SK-N-SH (cell line): ENCODE data around the gene AOAH. TPM values are rescaled to one million over a fixed set of nuclear protein-coding genes. Genes with fewer than 3 reads are reported as not detected.

Source experiments
- CTCF ChIA-PET: fragments of 300-600, 350-600 bp; formaldehyde crosslinking; extraction: SDS; loops from one replicate; lab custom pipeline; 2021; lab: Yijun Ruan, JAX
- POLR2A ChIA-PET: fragments of 350-600 bp; sonication (Branson Sonifier 250); formaldehyde crosslinking; extraction: SDS; loops from one replicate; lab custom pipeline; 2020; ENCODE audit warnings: antibody characterized with exemption, inconsistent platforms; lab: Yijun Ruan, JAX
- DNase-seq: peaks from one replicate; pipeline ENCODE4 v3.0.0; 2012
- H2AFZ ChIP-seq: fragments of 200-600 bp; sonication (generic); 2 replicates; pipeline ENCODE4 v1.8.1; 2016; ENCODE audit warnings: antibody characterized with exemption, mild to moderate bottlenecking, low read depth
- H3F3A ChIP-seq: fragments of 200-600 bp; sonication (generic); replicated peaks from 2 replicates; pipeline ENCODE3; 2016; ENCODE audit warnings: antibody characterized with exemption, mild to moderate bottlenecking; ENCODE audit not compliant: insufficient read depth
- H3K27ac ChIP-seq, 2 experiments: fragments of 200-500 bp in 1 of 2; fragments of 200-600 bp in 1 of 2; sonication (Bioruptor generic) in 1 of 2; sonication (generic), shearing (Covaris generic) in 1 of 2; 2 replicates each; pipeline versions ENCODE4 v1.5.1 to v1.6.1; 2014 to 2016; ENCODE audit warnings: low read depth in 2 of 2, inconsistent platforms in 1 of 2, low read length in 1 of 2, mild to moderate bottlenecking in 1 of 2, mixed read lengths in 1 of 2
- H3K27me3 ChIP-seq: fragments of 200-600 bp; sonication (generic), shearing (Covaris generic); 2 replicates; pipeline ENCODE4 v1.6.1; 2016; ENCODE audit warnings: mixed run types; ENCODE audit not compliant: insufficient read depth
- H3K36me3 ChIP-seq, 2 experiments: fragments of 200-500 bp in 1 of 2; fragments of 200-600 bp in 1 of 2; sonication (Bioruptor generic) in 1 of 2; sonication (generic) in 1 of 2; replicated peaks in 1 of 2; 2 replicates each; pipeline versions ENCODE3 to v1.5.1; 2014 to 2016; ENCODE audit warnings: low read length in 1 of 2, mild to moderate bottlenecking in 1 of 2; ENCODE audit not compliant: insufficient read depth in 2 of 2, control insufficient read depth in 1 of 2
- H3K4me1 ChIP-seq, 2 experiments: fragments of 200-500 bp in 1 of 2; fragments of 200-600 bp in 1 of 2; sonication (Bioruptor generic) in 1 of 2; sonication (generic), shearing (Covaris generic) in 1 of 2; 2 replicates each; pipeline versions ENCODE4 v1.5.1 to v1.6.1; 2014 to 2016; ENCODE audit warnings: low read depth in 1 of 2, low read length in 1 of 2, mixed run types in 1 of 2; ENCODE audit not compliant: insufficient read depth in 2 of 2, control insufficient read depth in 1 of 2
- H3K4me2 ChIP-seq: fragments of 200-600 bp; sonication (generic), shearing (Covaris generic); 2 replicates; pipeline ENCODE4 v1.6.1; 2017; ENCODE audit warnings: mixed run types
- H3K4me3 ChIP-seq, 2 experiments: fragments of 200-500 bp in 1 of 2; fragments of 200-600 bp in 1 of 2; sonication (Bioruptor generic) in 1 of 2; sonication (generic), shearing (Covaris generic) in 1 of 2; 2 replicates each; pipeline versions ENCODE4 v1.5.1 to v1.8.1; 2014 to 2016; ENCODE audit warnings: low read depth in 2 of 2, inconsistent platforms in 1 of 2, low read length in 1 of 2, mild to moderate bottlenecking in 1 of 2, mixed read lengths in 1 of 2, moderate library complexity in 1 of 2
- H3K79me2 ChIP-seq: fragments of 200-600 bp; sonication (generic); 2 replicates; pipeline ENCODE4 v1.8.1; 2017; ENCODE audit warnings: mild to moderate bottlenecking; ENCODE audit not compliant: insufficient read depth
- H3K9ac ChIP-seq: fragments of 200-600 bp; sonication (generic); 2 replicates; pipeline ENCODE4 v1.6.1; 2017; ENCODE audit warnings: mixed run types
- H3K9me2 ChIP-seq: fragments of 200-600 bp; sonication (generic); 2 replicates; pipeline ENCODE4 v1.6.1; 2017; ENCODE audit warnings: mixed run types
- H3K9me3 ChIP-seq: fragments of 200-600 bp; sonication (generic); 2 replicates; pipeline ENCODE4 v1.6.1; 2017; ENCODE audit warnings: mixed run types, mild to moderate bottlenecking, moderate library complexity
- H4K20me1 ChIP-seq: fragments of 200-600 bp; sonication (generic); 2 replicates; pipeline ENCODE4 v1.6.1; 2017; ENCODE audit warnings: mild to moderate bottlenecking, mixed run types; ENCODE audit not compliant: insufficient read depth
- EP300 ChIP-seq, 2 experiments: IDR thresholded peaks; 2 replicates each; pipeline versions ENCODE4 v1.4.0 to v1.6.1; 2012; ENCODE audit warnings: borderline replicate concordance in 1 of 2, low read depth in 1 of 2, low read length in 1 of 2
- EZH2phosphoT487 ChIP-seq: fragments of 200-600 bp; sonication (generic); IDR thresholded peaks from 2 replicates; pipeline ENCODE4 v1.6.1; 2017; ENCODE audit warnings: low read depth, mixed run types, mild to moderate bottlenecking, antibody characterized with exemption, moderate library complexity, borderline replicate concordance
- FOSL2 ChIP-seq: IDR thresholded peaks from 2 replicates; pipeline ENCODE4 v1.4.0; 2012; ENCODE audit warnings: low read depth, mild to moderate bottlenecking, moderate library complexity, borderline replicate concordance
- GABPA ChIP-seq: IDR thresholded peaks from 2 replicates; pipeline ENCODE4 v1.4.0; 2012; ENCODE audit warnings: low read depth, mild to moderate bottlenecking
- GATA2 ChIP-seq: sonication (generic); formaldehyde crosslinking; IDR thresholded peaks from 2 replicates; pipeline ENCODE4 v1.5.0; 2020; ENCODE audit warnings: mild to moderate bottlenecking, missing genetic modification reagents
- IRF3 ChIP-seq: fragments of 150-350 bp; IDR thresholded peaks from 2 replicates; pipeline ENCODE4 v1.6.1; 2016; ENCODE audit warnings: mild to moderate bottlenecking, low read depth, low read length
- JUND ChIP-seq: IDR thresholded peaks from 2 replicates; pipeline ENCODE4 v1.4.0; 2012
- MEF2A ChIP-seq: IDR thresholded peaks from 2 replicates; pipeline ENCODE4 v1.4.0; 2012; ENCODE audit warnings: low read depth, borderline replicate concordance
- MXI1 ChIP-seq: IDR thresholded peaks from 2 replicates; pipeline ENCODE4 v1.6.1; 2012; ENCODE audit warnings: mild to moderate bottlenecking, low read depth, low read length, improper control_type of control experiment
- NFIC ChIP-seq: IDR thresholded peaks from 2 replicates; pipeline ENCODE4 v1.4.0; 2012; ENCODE audit warnings: borderline replicate concordance
- POLR2AphosphoS5 ChIP-seq: IDR thresholded peaks from 2 replicates; pipeline ENCODE4 v1.6.1; 2012; ENCODE audit warnings: low read depth, low read length
- RCOR1 ChIP-seq: fragments of 150-350 bp; IDR thresholded peaks from 2 replicates; pipeline ENCODE4 v1.6.1; 2017; ENCODE audit warnings: antibody characterized with exemption, low read length
- RFX5 ChIP-seq: IDR thresholded peaks from 2 replicates; pipeline ENCODE4 v1.6.1; 2012; ENCODE audit warnings: mild to moderate bottlenecking, improper control_type of control experiment, low read length
- RXRA ChIP-seq: IDR thresholded peaks from 2 replicates; pipeline ENCODE4 v1.4.0; 2012; ENCODE audit warnings: low read depth, mild to moderate bottlenecking, borderline replicate concordance
- SIN3A ChIP-seq: IDR thresholded peaks from 2 replicates; pipeline ENCODE4 v1.6.1; 2012; ENCODE audit warnings: low read depth, mild to moderate bottlenecking, low read length, moderate library complexity, borderline replicate concordance
- TAF1 ChIP-seq: IDR thresholded peaks from 2 replicates; pipeline ENCODE4 v1.6.1; 2012; ENCODE audit warnings: low read depth, mild to moderate bottlenecking, low read length, moderate library complexity, borderline replicate concordance
- TCF12 ChIP-seq: IDR thresholded peaks from 2 replicates; pipeline ENCODE4 v1.4.0; 2012
- WGBS: methylation state at CpG from one replicate; pipeline ENCODE4 v1.1.6; 2017; ENCODE audit warnings: low lambda C conversion rate; 5-methylcytosine and 5-hydroxymethylcytosine counted together
- polyA plus RNA-seq, 3 experiments: library from polyadenylated mRNA; depleted of rRNA; stranded (reverse); fragments of >200 nt; gene quantifications; 2 replicates each; pipeline ENCODE4 v1.2.3, GENCODE V29; 2012
- TF ChIP-seq, protein P1 (sequence below): fragments of 200-600 bp; sonication (generic); IDR thresholded peaks from 2 replicates; pipeline ENCODE4 v1.6.1; 2017; ENCODE audit warnings: antibody characterized with exemption, mild to moderate bottlenecking, moderate library complexity
- TF ChIP-seq, protein P2 (sequence below): IDR thresholded peaks from 2 replicates; pipeline ENCODE4; 2012

The AOAH gene
- polyA plus RNA-seq, 1 of the 3 experiments (the other 2 are of a cell fraction), result not detected

- TF ChIP-seq, protein P1, sequence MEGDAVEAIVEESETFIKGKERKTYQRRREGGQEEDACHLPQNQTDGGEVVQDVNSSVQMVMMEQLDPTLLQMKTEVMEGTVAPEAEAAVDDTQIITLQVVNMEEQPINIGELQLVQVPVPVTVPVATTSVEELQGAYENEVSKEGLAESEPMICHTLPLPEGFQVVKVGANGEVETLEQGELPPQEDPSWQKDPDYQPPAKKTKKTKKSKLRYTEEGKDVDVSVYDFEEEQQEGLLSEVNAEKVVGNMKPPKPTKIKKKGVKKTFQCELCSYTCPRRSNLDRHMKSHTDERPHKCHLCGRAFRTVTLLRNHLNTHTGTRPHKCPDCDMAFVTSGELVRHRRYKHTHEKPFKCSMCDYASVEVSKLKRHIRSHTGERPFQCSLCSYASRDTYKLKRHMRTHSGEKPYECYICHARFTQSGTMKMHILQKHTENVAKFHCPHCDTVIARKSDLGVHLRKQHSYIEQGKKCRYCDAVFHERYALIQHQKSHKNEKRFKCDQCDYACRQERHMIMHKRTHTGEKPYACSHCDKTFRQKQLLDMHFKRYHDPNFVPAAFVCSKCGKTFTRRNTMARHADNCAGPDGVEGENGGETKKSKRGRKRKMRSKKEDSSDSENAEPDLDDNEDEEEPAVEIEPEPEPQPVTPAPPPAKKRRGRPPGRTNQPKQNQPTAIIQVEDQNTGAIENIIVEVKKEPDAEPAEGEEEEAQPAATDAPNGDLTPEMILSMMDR, result no peak
- no peak for TF ChIP-seq TAF1
- TF ChIP-seq FOSL2, result no peak
- no peak for TF ChIP-seq POLR2AphosphoS5
These were observed 31.8 kb downstream of the AOAH start (continued) for GRCh38 chr7:36692456-36692855.

GRCh38 chr7:36691983-36692382, 32.3 kb downstream of the AOAH start:
- no peaks in the 10 kb centered on the region for H3K9me3 ChIP-seq
- 67% methylated on average over 4 of the region's 4 CpGs for WGBS
- no peak overlapping the region for H3K4me3 ChIP-seq
- DNase-seq, result no peak
- H3K79me2 ChIP-seq, result no peaks in the 10 kb centered on the region
- no peaks in the 10 kb centered on the region for H3K9me2 ChIP-seq
- POLR2A ChIA-PET, result no interaction called here
- H3K9ac ChIP-seq, result no peak overlapping the region
- H3K27ac ChIP-seq, result no peak overlapping the region; a peak in 1 of 4 replicates
- no peaks in the 10 kb centered on the region for H3K27me3 ChIP-seq
- no peak overlapping the region for H2AFZ ChIP-seq
- CTCF ChIA-PET, result interaction anchor here (1.5 kb wide), 1 partner anchor 204 kb away, joined by 5 read pairs; no protein-coding TSS in a partner anchor
- TF ChIP-seq RFX5 (no peak), MEF2A (no peak), EZH2phosphoT487 (no peak), TCF12 (no peak), JUND (no peak), FOSL2 (no peak)
- TF ChIP-seq, all 33 proteins: peak for 0
- Histone ChIP-seq H3F3A (no peaks in the 10 kb centered on the region), H3K36me3 (no peaks in the 10 kb centered on the region), H4K20me1 (no peaks in the 10 kb centered on the region), H3K4me2 (no peak overlapping the region), H3K4me1 (peaks cover 0 to 25% of the 10 kb centered on the region in 2 experiments; a peak in 2 of 4 replicates)

DNA sequence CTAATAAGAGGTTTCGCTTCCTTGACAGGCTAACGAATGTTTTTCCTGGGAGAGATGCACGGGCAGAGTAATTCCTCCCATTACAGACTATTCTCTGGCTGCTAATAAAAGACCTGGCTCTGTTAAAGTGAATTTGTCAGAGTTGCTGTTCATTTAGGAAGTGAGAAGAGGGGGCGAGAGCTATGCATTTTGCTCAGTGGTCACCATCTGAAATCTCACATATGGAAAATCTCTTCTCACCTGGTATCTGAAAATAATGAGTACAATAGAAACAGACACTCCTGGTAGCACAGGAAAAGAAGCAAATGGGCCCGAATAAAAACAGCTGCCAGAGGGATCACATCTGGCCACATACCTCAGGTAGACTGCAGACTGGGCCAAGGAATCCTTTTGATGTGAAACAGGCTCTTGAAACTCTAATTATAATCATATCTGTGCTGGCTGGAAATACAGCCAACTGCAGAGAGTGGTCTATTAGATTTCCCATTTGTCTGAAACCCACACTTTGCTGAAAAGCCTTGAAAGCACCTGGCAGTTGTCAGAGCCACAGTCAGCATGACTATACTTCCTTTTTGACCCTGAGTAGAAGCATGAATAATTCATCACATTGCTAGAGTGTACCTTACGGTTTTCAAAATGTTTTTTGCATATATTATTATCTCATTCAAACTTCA, 33.6 kb downstream of the AOAH start:
- no peaks in the 10 kb centered on the region for H3K9me2 ChIP-seq
- no peaks in the 10 kb centered on the region for H3F3A ChIP-seq
- ChIA-PET CTCF (interaction anchor here (1.0 to 2.8 kb wide), 8 partner anchors 9 to 488 kb away, joined by 3 to 13 read pairs (median 4); no protein-coding TSS in a partner anchor), POLR2A (no interaction called here)
- peaks cover 0 to 25% of the 10 kb centered on the region in 2 experiments; a peak in 2 of 4 replicates for H3K4me1 ChIP-seq
- H3K27ac ChIP-seq, result peak overlapping the region in 1 of 2 experiments; percentile 91; a peak in 2 of 4 replicates
- H4K20me1 ChIP-seq, result no peaks in the 10 kb centered on the region
- H3K27me3 ChIP-seq, result no peaks in the 10 kb centered on the region
- 40% methylated on average over 6 of the region's 6 CpGs for WGBS
- no peaks in the 10 kb centered on the region for H3K79me2 ChIP-seq
- no peaks in the 10 kb centered on the region for H3K9me3 ChIP-seq
- H3K9ac ChIP-seq, result no peak overlapping the region
- H2AFZ ChIP-seq, result no peak overlapping the region
- peak; percentile 53 for DNase-seq
- H3K4me3 ChIP-seq, result no peak overlapping the region
- H3K36me3 ChIP-seq, result no peaks in the 10 kb centered on the region
- no peak overlapping the region for H3K4me2 ChIP-seq
- TF ChIP-seq NFIC (no peak), GATA2 (CRISPR knock-in tag) (peak; percentile 59), GABPA (no peak), MXI1 (no peak; the same call in 1 of the 2 replicates), EZH2phosphoT487 (no peak), RXRA (no peak), JUND (no peak), RCOR1 (peak; percentile 96), SIN3A (no peak), EP300 (IDR thresholded peaks at IDR 0.05; ENCODE audit: borderline replicate concordance in 1 of 2, low read depth in 1 of 2, low read length in 1 of 2) (peak in 1 of 2 experiments; percentile 88; a peak in 2 of 4 replicates), MEF2A (no peak), IRF3 (no peak)
- TF ChIP-seq, protein P2, sequence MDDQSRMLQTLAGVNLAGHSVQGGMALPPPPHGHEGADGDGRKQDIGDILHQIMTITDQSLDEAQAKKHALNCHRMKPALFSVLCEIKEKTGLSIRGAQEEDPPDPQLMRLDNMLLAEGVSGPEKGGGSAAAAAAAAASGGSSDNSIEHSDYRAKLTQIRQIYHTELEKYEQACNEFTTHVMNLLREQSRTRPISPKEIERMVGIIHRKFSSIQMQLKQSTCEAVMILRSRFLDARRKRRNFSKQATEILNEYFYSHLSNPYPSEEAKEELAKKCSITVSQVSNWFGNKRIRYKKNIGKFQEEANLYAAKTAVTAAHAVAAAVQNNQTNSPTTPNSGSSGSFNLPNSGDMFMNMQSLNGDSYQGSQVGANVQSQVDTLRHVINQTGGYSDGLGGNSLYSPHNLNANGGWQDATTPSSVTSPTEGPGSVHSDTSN, result no peak
- TF ChIP-seq, protein P1, result no peak
